Fibroblast of the conjunctiva (primary cell): ENCODE measurements around the gene FKBP1A.

Source experiments
- DNase-seq: peaks from one replicate; pipeline ENCODE4 v3.0.0-alpha.2; 2010; ENCODE audit warnings: low read depth

FKBP1A gene

GRCh38 chr20:1332749-1333300, 60.0 kb downstream of the FKBP1A start:
- DNase-seq, result no peak

GRCh38 chr20:1331801-1332453, 60.9 kb downstream of the FKBP1A start:
- DNase-seq, result no peak

GRCh38 chr20:1331101-1331500, 61.8 kb downstream of the FKBP1A start:
- no peak for DNase-seq

GRCh38 chr20:1330075-1330830, 62.6 kb downstream of the FKBP1A start:
- no peak for DNase-seq

GRCh38 chr20:1328680-1329330, 64.0 kb downstream of the FKBP1A start, which contains the start of gene SDCBP2:
TSS of gene SDCBP2 (minus strand) at chr20:1329139. CDS start at chr20:1320416, 8,723 bp downstream.
- no peak for DNase-seq

GRCh38 chr20:1327827-1328679, 64.8 kb downstream of the FKBP1A start:
- no peak for DNase-seq

GRCh38 chr20:1327241-1327653, 65.6 kb downstream of the FKBP1A start:
- no peak for DNase-seq

- no peak for DNase-seq
Measured at GRCh38 chr20:1326031-1326930, 66.6 kb downstream of the FKBP1A start.

- peak; percentile 97 for DNase-seq
Measured at GRCh38 chr20:1325173-1326030, 67.5 kb downstream of the FKBP1A start.

- DNase-seq, result no peak
Measured at GRCh38 chr20:1324598-1325172, 68.2 kb downstream of the FKBP1A start.

- DNase-seq, result no peak
Measured at GRCh38 chr20:1323830-1324597, 68.8 kb downstream of the FKBP1A start.

GRCh38 chr20:1323256-1323655, 69.6 kb downstream of the FKBP1A start:
- no peak for DNase-seq

GRCh38 chr20:1322511-1323245, 70.2 kb downstream of the FKBP1A start:
- DNase-seq, result peak; percentile 80

- no peak for DNase-seq
Measured at GRCh38 chr20:1321654-1321939, 71.3 kb downstream of the FKBP1A start.

- DNase-seq, result no peak
Measured at GRCh38 chr20:1320902-1321653, 71.8 kb downstream of the FKBP1A start.

- no peak for DNase-seq
Measured at GRCh38 chr20:1320016-1320415, 72.8 kb downstream of the FKBP1A start.

GRCh38 chr20:1319462-1319861, 73.4 kb downstream of the FKBP1A start:
- no peak for DNase-seq
